Epithelial cell of esophagus (primary cell): ENCODE results near the gene TRUB2.
A peak's percentile ranks its signal among the peaks of the same experiment; 100 is the strongest.

Experiments used
- DNase-seq: peaks from one replicate; pipeline ENCODE4 v3.0.0; 2010; ENCODE audit warnings: low read depth
- H3K4me3 ChIP-seq: 2 replicates; pipeline ENCODE4 v1.5.1; 2011; ENCODE audit warnings: mild to moderate bottlenecking, low read length, control low read depth
- CTCF ChIP-seq: IDR thresholded peaks from 2 replicates; pipeline ENCODE4 v1.5.1; 2011; ENCODE audit warnings: low read depth, mild to moderate bottlenecking, low read length, control low read depth, inconsistent platforms; ENCODE audit not compliant: insufficient read depth; ENCODE audit errors: missing control alignments

TRUB2 gene

GRCh38 chr9:128362774-128363173, 40.5 kb upstream of the TRUB2 start:
- no peak for DNase-seq
- no peak for TF ChIP-seq CTCF
- H3K4me3 ChIP-seq: no peak overlapping the region

GRCh38 chr9:128361986-128362646, 39.9 kb upstream of the TRUB2 start:
- peak; percentile 84 for TF ChIP-seq CTCF
- peak; percentile 82 for DNase-seq
- H3K4me3 ChIP-seq: peak overlapping the region; percentile 52

- TF ChIP-seq CTCF: no peak
- peak; percentile 29 for DNase-seq
- H3K4me3 ChIP-seq: peak overlapping the region; percentile 52
These were observed 39.2 kb upstream of the TRUB2 start for GRCh38 chr9:128361296-128361985.

GRCh38 chr9:128360826-128361225, 38.6 kb upstream of the TRUB2 start:
- H3K4me3 ChIP-seq: no peak overlapping the region
- TF ChIP-seq CTCF: no peak
- DNase-seq: no peak

GRCh38 chr9:128358861-128359260, 36.6 kb upstream of the TRUB2 start:
- no peak for TF ChIP-seq CTCF
- no peak overlapping the region for H3K4me3 ChIP-seq
- peak; percentile 53 for DNase-seq

GRCh38 chr9:128358090-128358489, 35.8 kb upstream of the TRUB2 start:
- no peak for DNase-seq
- TF ChIP-seq CTCF: no peak
- H3K4me3 ChIP-seq: no peak overlapping the region
